H1 (cell line): Measurements from ENCODE around the gene IDI2.

Experiments
- CTCF ChIP-seq, 3 experiments: IDR thresholded peaks; 1 replicate in 2 of 3; 2 replicates in 1 of 3; pipeline versions ENCODE4 v1.5.1 to v1.6.1; 2011; ENCODE audit warnings: low read length in 3 of 3, mild to moderate bottlenecking in 3 of 3, inconsistent platforms in 2 of 3, low read depth in 1 of 3, moderate library complexity in 1 of 3; ENCODE audit not compliant: insufficient read depth in 1 of 3; ENCODE audit errors: control extremely low read depth in 1 of 3
- EZH2 ChIP-seq: fragments of 200-600 bp; sonication (generic); IDR thresholded peaks from 2 replicates; pipeline ENCODE4 v1.7.1; 2012; ENCODE audit warnings: low read depth, mild to moderate bottlenecking, moderate library complexity, low read length, inconsistent platforms; ENCODE audit not compliant: severe bottlenecking
- HDAC6 ChIP-seq: IDR thresholded peaks from one replicate; pipeline ENCODE4 v1.7.1; 2012; ENCODE audit warnings: low read depth, mild to moderate bottlenecking, inconsistent platforms, low read length, moderate library complexity
- MAFK ChIP-seq: IDR thresholded peaks from 2 replicates; pipeline ENCODE4 v1.6.1; 2012; ENCODE audit warnings: low read depth, mild to moderate bottlenecking, improper control_type of control experiment, low read length
- MAX ChIP-seq: IDR thresholded peaks from 2 replicates; pipeline ENCODE4 v1.6.1; 2012; ENCODE audit warnings: inconsistent platforms
- PHF8 ChIP-seq: fragments of 200-600 bp; sonication (generic); conservative IDR thresholded peaks from 2 replicates; pipeline ENCODE4 v1.7.1; 2012; ENCODE audit warnings: low read depth, mild to moderate bottlenecking, inconsistent platforms, low read length, moderate library complexity
- POLR2AphosphoS5 ChIP-seq: IDR thresholded peaks from 2 replicates; pipeline ENCODE4 v1.6.1; 2011; ENCODE audit warnings: low read depth, low read length
- SIN3A ChIP-seq, 2 experiments: IDR thresholded peaks in 1 of 2; conservative IDR thresholded peaks in 1 of 2; 2 replicates each; pipeline ENCODE4 v1.6.1; 2011 to 2012; ENCODE audit warnings: low read length in 2 of 2, improper control_type of control experiment in 1 of 2, low read depth in 1 of 2, mild to moderate bottlenecking in 1 of 2
- TF ChIP-seq, protein P1 (sequence below): IDR thresholded peaks from 2 replicates; pipeline ENCODE4 v1.6.1; 2012; ENCODE audit warnings: low read length, inconsistent platforms

DNA sequence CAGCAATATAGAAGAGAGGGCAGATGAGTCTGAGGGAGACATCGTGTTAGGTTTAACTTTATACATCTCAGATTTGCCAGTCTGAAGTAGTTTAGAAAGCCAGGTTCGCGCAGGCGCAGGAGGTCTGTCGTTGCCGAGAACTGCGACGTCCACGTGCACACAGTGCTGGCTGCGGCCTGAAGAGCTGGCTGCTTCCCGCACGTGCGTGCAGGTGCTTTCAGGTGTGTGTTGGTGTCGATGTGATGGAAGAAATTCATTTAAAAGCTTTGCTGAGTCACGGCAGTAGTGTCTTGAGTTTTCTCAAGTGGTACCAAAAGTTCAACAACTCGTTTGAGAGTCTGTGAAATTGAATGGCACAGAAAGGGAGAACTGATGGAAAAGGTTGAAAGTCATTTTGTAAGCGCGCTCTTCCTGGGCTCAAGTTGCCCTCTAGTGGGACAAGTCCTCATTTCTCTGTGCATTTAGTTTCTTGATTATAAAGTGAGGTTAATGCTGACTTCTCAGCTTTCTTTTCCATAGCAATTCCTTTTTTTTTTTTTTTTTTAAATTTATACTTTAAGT, 49.2 kb upstream of the IDI2 start:
- TF ChIP-seq, protein P1, sequence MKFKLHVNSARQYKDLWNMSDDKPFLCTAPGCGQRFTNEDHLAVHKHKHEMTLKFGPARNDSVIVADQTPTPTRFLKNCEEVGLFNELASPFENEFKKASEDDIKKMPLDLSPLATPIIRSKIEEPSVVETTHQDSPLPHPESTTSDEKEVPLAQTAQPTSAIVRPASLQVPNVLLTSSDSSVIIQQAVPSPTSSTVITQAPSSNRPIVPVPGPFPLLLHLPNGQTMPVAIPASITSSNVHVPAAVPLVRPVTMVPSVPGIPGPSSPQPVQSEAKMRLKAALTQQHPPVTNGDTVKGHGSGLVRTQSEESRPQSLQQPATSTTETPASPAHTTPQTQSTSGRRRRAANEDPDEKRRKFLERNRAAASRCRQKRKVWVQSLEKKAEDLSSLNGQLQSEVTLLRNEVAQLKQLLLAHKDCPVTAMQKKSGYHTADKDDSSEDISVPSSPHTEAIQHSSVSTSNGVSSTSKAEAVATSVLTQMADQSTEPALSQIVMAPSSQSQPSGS, result no peak
- TF ChIP-seq MAFK (no peak), HDAC6 (no peak), EZH2 (no peak), MAX (no peak), PHF8 (no peak), POLR2AphosphoS5 (no peak), CTCF (IDR thresholded peaks at IDR 0.05; ENCODE audit: control extremely low read depth in 1 of 3, insufficient read depth in 1 of 3, low read depth in 1 of 3, low read length in 3 of 3) (peak in 2 of 3 experiments; percentile 18 to 35; a peak in 2 of 4 replicates), SIN3A (conservative IDR thresholded peaks at IDR 0.05 in 1 of 2, IDR thresholded peaks at IDR 0.05 in 1 of 2; ENCODE audit: low read depth in 1 of 2, low read length in 2 of 2) (no peak)
